Spinal cord (tissue), 10 donors: ENCODE results near the gene JUND. TPM values are rescaled to one million over a fixed set of nuclear protein-coding genes. Genes with fewer than 3 reads are reported as not detected.

Source experiments
- DNase-seq, 6 donors: peaks; one replicate each; pipeline versions ENCODE4 v3.0.0 to v3.0.0-alpha.2; 2013 to 2015; ENCODE audit warnings: low spot score in 6 of 6, low read depth in 4 of 6
- H3K27ac ChIP-seq: one replicate; pipeline ENCODE4 v1.5.1; 2013; ENCODE audit warnings: low read depth, low read length, control low read depth
- H3K27me3 ChIP-seq: one replicate; pipeline ENCODE4 v1.6.1; 2013; ENCODE audit warnings: low read length; ENCODE audit not compliant: control insufficient read depth, insufficient read depth
- H3K36me3 ChIP-seq: one replicate; pipeline ENCODE4 v1.6.1; 2013; ENCODE audit warnings: low read length; ENCODE audit not compliant: control insufficient read depth, insufficient read depth
- H3K4me1 ChIP-seq: one replicate; pipeline ENCODE4 v1.6.1; 2013; ENCODE audit warnings: low read length; ENCODE audit not compliant: control insufficient read depth, insufficient read depth
- H3K4me3 ChIP-seq: one replicate; pipeline ENCODE4 v1.5.1; 2013; ENCODE audit warnings: low read depth, low read length, control low read depth
- H3K9me3 ChIP-seq: one replicate; pipeline ENCODE4 v1.6.1; 2013; ENCODE audit warnings: low read length; ENCODE audit not compliant: control insufficient read depth, insufficient read depth
- WGBS: methylation state at CpG from one replicate; pipeline ENCODE4 v1.1.5; 2013; ENCODE audit warnings: missing lambda C conversion rate; ENCODE audit not compliant: insufficient coverage; 5-methylcytosine and 5-hydroxymethylcytosine counted together
- polyA plus RNA-seq, 2 donors: library from polyadenylated mRNA; unstranded; fragments of 120-200 nt; gene quantifications; one replicate each; pipeline ENCODE4 v1.2.1, GENCODE V29; 2013; ENCODE audit not compliant: insufficient read length in 2 of 2
- total RNA-seq, 2 donors: library from RNA; depleted of rRNA in 1 of 2; stranded (reverse); fragments of 120-200 nt in 1 of 2; fragments of >200 nt in 1 of 2; gene quantifications; one replicate each; pipeline versions ENCODE4 v1.2.3 to v1.2.4, GENCODE V29; 2013 to 2014
- donor health status: healthy.

Gene JUND
- total and polyA plus RNA-seq, 4 donors = 73.2 to 136 (median 114) TPM

DNA sequence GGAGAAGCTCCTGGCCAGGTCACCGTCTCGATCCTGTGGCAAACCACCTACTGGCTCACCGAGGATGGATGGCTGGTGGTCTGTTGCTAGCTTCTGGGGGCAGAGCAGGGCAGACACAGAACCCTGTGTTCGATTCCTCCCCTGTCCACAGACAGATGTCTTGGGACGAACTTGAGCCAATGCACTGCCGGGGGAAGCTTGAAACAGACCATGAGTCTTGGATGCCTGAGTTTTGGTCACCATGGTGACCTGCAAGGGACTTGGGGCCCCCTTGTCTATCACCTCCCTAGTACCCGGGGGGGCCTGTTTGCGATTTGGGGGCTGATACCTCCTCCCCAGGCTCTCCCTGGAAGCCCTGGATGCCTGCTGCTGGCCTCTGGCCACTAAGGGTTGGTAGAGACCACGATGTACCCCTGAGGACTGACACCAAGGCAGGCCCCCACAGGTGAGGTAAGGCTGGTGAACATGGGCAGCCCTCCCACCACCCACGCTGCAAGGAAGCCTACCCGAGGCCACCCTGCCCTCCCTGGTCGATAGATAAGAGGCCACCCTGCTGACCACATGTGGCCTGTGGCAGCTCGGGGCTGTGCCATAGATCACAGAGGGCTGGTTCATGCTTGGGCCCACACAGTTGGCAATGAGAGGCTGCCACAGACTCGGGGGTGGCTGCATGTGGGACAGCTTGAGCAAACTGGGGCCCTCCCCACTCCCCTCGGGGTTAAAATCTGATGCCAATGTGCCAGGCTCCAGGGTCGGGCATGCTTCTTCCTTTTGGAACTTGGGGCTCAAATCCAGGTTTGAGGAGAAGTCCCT, 17.9 kb downstream of the JUND start:
- no peak overlapping the region for H3K27ac ChIP-seq
- H3K36me3 ChIP-seq = peaks cover 93% of the 10 kb centered on the region
- no peaks in the 10 kb centered on the region for H3K27me3 ChIP-seq
- no peaks in the 10 kb centered on the region for H3K9me3 ChIP-seq
- no peaks in the 10 kb centered on the region for H3K4me1 ChIP-seq
- H3K4me3 ChIP-seq = no peak overlapping the region
- WGBS = 81% methylated on average over 16 of the region's 16 CpGs
- DNase-seq = peak in 1 of 6 donors; percentile 1

DNA sequence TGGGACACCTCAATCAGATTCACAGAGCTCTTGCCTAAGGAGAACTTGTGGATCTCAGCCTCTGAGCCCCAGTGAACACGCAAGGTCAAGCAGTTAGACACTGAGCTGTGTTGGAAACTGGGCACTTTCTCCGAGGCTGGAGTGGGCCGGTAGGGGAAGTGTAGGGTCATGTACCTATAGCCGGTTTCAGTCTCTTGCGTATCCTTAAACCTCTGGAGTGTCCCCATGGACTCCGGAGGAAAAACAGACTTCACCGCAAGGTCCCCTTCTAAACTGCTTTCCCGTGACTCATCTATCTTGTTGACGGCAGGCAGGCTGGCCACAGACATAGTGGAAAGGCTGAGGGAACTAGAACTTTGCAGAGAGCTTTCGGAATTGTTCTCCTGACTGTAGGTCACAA, 18.5 kb downstream of the JUND start:
- Histone ChIP-seq H3K4me1 (no peaks in the 10 kb centered on the region), H3K27ac (no peak overlapping the region), H3K27me3 (no peaks in the 10 kb centered on the region), H3K36me3 (peaks cover 92% of the 10 kb centered on the region), H3K9me3 (no peaks in the 10 kb centered on the region), H3K4me3 (no peak overlapping the region)
- 98% methylated on average over 10 of the region's 10 CpGs for WGBS
- no peak for DNase-seq

DNA sequence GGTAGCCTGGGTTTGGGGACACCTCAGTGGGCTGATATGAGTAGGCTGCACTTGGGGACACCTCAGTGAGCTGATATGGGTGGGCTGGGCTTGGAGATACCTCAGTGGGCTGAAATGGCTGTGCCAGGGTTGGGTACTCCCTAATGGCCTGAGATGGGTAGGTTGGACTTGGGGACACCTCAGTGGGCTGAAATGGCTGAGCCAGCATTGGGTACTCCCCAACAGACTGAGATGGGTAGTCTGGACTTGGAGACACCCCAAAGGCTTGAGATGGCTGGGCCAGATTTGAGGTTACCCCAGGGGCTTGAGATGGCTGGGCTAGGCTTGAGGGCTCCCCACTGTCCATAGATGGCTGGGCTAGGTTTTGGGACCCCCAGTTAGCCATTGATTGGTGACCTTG, 19.3 kb downstream of the JUND start:
- H3K27ac ChIP-seq = no peak overlapping the region
- DNase-seq = no peak
- no peaks in the 10 kb centered on the region for H3K9me3 ChIP-seq
- H3K36me3 ChIP-seq = peaks cover 92% of the 10 kb centered on the region
- no peak overlapping the region for H3K4me3 ChIP-seq
- H3K27me3 ChIP-seq = no peaks in the 10 kb centered on the region
- H3K4me1 ChIP-seq = no peaks in the 10 kb centered on the region

DNA sequence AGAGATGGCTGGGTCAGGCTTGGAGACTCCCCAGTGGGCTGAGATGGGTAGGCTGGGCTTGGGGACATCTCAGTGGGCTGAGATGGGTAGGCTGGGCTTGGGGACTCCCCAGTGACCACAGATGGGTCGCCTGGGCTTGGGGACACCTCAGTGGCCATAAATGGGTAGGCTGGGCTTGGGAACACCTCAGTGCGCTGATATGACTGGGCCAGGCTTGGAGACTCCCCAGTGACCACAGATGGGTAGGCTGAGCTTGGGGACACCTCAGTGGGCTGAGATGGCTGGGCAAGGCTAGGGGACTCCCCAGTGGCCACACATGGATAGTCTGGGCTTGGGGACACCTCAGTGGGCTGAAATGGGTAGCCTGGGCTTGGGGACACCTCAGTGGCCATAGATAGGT, 19.9 kb downstream of the JUND start:
- H3K4me3 ChIP-seq = no peak overlapping the region
- H3K27ac ChIP-seq = no peak overlapping the region
- H3K9me3 ChIP-seq = no peaks in the 10 kb centered on the region
- WGBS = 96% methylated on average over 2 of the region's 2 CpGs
- H3K36me3 ChIP-seq = peaks cover 92% of the 10 kb centered on the region
- H3K27me3 ChIP-seq = no peaks in the 10 kb centered on the region
- DNase-seq = no peak
- no peaks in the 10 kb centered on the region for H3K4me1 ChIP-seq

DNA sequence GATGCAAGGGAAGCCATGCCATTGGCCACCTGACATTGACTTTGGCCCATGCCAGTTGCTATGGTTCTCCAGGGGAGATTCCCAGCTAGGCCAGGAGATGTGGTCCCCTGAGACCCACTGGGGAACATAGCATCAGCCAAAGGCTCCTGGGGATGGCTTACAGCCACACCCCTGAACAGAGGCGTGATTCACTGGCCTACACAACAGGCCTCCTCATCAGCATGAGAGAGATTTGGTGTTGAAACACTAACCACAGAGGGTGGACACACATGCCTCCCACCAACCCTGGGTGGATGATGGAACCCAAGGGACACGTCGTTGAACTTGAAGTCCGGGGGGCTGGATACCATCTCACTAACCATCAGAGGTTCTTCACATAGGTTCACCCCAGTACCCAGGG, 21.5 kb downstream of the JUND start:
- H3K4me1 ChIP-seq = peaks cover 5% of the 10 kb centered on the region
- no peak overlapping the region for H3K27ac ChIP-seq
- 95% methylated on average over 3 of the region's 4 CpGs for WGBS
- no peaks in the 10 kb centered on the region for H3K9me3 ChIP-seq
- peaks cover 77% of the 10 kb centered on the region for H3K36me3 ChIP-seq
- peaks cover 5% of the 10 kb centered on the region for H3K27me3 ChIP-seq
- no peak overlapping the region for H3K4me3 ChIP-seq
- peak in 1 of 6 donors; percentile 4 for DNase-seq

DNA sequence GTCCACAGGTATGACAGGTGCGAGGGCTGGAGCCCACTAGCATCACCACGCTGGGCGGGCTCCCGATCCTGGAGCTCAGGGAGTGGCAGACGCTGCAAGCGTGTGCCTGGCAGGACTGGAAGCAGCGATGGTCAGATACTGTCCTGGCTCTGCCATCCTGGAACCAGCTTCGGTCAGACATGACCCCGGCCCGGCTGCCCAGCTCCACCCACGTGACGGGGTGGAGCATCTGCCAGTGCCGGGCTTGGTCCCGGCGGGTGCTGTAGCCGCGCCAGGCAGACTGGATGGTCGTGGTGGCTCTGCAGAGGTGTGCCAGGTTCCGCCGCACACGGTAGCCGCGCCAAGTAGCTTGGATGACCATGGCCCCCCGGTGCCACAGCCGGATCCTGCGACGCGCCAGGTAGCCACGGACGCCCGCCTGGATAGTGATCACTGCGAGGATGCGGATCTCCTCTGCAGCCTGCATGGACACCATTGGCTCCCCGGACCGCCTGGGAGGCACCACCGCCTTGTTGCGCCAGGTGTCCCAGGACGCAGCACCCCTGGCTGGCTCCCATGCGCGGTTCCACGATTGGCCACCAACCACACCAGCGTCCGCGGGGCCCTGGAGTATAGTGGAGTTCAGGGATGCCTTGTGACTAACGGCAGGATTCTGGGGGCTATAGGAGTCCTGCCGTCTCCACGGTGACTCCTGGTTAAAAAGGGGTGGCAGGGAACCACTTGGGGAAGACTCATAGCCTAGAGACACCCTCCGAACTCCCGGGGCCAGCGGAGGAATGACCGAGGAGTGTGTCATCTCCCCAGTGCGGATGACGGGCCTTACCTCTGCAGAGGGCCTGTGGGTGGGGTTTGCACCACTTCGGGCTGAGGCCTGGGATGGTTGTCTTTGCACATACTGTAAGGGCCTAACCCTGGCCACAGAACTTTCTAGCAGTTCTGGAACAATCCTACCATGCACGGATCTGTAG, 23.6 kb downstream of the JUND start:
- no peak for DNase-seq
- 89% methylated on average over 50 of the region's 55 CpGs for WGBS
- peaks cover 14% of the 10 kb centered on the region for H3K27me3 ChIP-seq
- H3K4me1 ChIP-seq = peaks cover 6% of the 10 kb centered on the region
- H3K4me3 ChIP-seq = no peak overlapping the region
- no peaks in the 10 kb centered on the region for H3K9me3 ChIP-seq
- H3K36me3 ChIP-seq = peaks cover 57% of the 10 kb centered on the region
- no peak overlapping the region for H3K27ac ChIP-seq

DNA sequence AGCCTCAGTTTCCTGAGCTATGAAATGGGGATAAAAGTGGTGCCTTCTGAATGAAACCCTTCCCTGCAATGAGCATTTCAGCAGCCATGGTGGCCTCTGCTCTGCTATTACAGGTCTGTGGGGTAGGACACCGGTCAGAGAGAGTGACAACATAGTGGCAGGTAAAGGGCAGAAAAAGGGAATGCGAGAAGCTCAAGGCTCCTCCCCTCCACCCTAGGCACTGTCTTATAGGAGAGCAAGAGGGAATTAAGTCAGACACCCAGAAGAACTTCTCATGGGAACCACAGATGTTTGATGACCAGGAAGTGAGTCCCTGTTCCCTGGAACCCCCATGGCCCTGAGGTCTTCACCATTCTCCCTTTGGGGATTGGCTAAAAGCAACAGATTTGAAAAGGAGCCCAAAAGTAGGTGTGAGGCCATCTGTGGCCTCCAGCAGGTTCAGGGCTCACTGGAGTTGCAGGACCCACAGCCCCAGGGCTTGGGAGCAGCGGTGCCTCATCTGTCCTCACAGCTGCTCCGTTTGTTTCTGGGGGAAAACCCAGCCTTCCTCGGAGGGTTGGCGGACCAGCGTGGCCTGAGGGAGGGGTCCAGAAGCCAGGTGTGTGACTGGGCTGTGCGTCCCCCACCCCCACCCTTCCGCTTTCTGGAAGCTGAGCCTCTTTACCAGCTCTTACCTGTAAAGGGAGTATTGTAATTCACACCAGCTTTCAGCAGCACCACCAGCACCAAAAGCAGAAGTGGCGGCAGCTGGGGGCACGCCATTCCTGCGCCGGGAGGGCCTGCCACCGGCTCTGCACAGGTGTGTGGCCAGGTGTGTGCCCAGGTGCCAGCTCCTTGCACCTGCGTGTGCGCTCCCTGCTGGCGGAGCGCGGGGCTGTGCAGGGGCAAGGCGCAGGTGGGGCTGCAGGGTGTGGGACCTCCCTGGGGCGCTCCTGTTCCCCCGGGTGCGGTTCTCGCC, 26.6 kb downstream of the JUND start:
- Histone ChIP-seq H3K27ac (no peak overlapping the region), H3K27me3 (peaks cover 14% of the 10 kb centered on the region), H3K9me3 (no peaks in the 10 kb centered on the region), H3K36me3 (peaks cover 33% of the 10 kb centered on the region), H3K4me1 (peaks cover 8% of the 10 kb centered on the region), H3K4me3 (no peak overlapping the region)
- WGBS = 19% methylated on average over 18 of the region's 24 CpGs
- no peak for DNase-seq

DNA sequence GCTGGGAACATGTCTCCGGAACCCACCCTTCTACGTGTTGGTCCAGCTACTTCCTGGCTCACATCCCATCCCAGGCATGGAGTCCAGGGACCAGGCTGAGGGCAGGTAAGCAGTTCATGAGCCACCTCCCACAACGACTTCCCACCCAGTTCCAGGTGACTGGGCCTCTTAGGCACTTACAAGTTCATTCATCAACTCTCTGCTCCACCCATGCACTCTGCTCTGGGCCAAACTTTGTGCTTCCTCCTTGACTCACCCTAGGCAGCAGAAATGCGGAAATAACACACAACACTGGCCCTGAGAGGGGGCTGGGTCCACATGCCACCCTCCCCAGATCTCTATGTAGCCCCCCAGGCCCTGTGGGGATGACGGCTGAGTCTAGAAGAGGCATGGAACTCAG, 27.7 kb downstream of the JUND start:
- peaks cover 22% of the 10 kb centered on the region for H3K36me3 ChIP-seq
- no peak overlapping the region for H3K4me3 ChIP-seq
- no peak for DNase-seq
- no peak overlapping the region for H3K27ac ChIP-seq
- H3K27me3 ChIP-seq = peaks cover 14% of the 10 kb centered on the region
- H3K9me3 ChIP-seq = no peaks in the 10 kb centered on the region
- H3K4me1 ChIP-seq = peaks cover 8% of the 10 kb centered on the region
- 57% methylated on average over 5 of the region's 5 CpGs for WGBS

DNA sequence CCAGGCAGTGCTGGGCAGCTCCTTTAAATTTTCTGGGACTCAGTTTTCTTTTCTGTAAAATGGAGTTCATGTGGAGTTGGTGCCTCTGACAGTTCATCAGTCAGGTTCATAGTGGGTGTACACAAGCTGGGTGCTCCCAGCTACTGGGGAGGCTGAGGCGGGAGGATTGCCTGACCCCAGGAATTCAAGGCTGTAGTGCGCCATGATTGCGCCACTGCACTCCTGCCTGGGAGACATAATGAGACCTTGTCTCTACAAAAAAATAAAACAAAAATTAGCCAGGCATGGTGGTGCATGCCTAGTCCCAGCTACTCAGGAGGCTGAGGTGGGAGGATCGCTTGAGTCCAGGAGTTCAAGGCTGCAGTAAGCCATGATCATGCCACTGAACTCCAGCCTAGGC, 28.3 kb downstream of the JUND start:
- Histone ChIP-seq H3K27me3 (peaks cover 14% of the 10 kb centered on the region), H3K36me3 (peaks cover 17% of the 10 kb centered on the region), H3K9me3 (no peaks in the 10 kb centered on the region), H3K4me3 (no peak overlapping the region), H3K4me1 (peaks cover 8% of the 10 kb centered on the region), H3K27ac (no peak overlapping the region)
- WGBS = no CpG with 5 or more reads among the region's 4 CpGs
- DNase-seq = no peak
